Measurements from ENCODE around the gene VSNL1.

VSNL1 gene

DNA sequence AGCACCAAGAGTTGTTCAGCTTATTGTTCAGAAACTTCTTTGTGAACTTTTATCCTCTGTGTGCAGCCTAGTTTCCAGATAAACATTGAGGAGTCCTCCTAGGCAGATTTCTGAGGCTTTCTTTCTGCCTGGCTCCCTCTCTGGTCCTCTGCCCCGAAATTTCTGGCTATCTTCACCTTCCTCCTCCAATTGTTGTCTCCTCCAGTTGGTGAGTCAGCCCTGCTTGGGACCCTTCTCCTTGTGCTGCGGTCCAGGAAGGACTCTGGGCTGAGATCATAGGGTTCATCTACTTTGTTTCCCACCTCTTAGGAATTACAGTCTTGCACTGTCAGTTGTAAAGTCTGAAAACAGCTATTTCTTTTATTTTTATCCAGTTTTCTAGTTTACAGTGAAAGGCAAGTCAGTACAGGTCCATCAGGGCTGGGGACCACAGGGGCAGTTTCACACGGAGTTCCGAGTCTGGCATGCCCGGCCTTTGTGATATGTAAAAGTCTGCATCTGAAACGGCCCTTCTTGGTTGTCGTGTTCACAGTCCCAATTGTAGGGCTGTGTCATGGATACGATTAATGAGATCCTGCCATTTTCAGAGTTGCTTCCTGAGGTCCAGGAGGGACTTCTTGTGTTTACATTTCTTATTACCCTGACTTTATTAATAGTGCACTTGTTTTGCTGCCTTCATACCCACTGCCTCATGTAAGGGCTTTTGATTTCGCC, 112.3 kb downstream of the VSNL1 start:
- no peak overlapping the region for H3K27ac ChIP-seq (ENCODE audit: low read depth, low read length)
- H3K4me2 ChIP-seq (ENCODE audit: low read depth, low read length, poor library complexity, severe bottlenecking), result no peak overlapping the region
- no peaks in the 10 kb centered on the region for H4K20me1 ChIP-seq (ENCODE audit: low read depth, low read length)
- no peak overlapping the region for H2AFZ ChIP-seq (ENCODE audit: low read depth, low read length, severe bottlenecking)
- H3K9me2 ChIP-seq (replicated peaks; ENCODE audit: insufficient read depth, low read length), result no peaks in the 10 kb centered on the region
- H3K36me3 ChIP-seq (ENCODE audit: low read length), result no peaks in the 10 kb centered on the region
- H3K79me2 ChIP-seq (ENCODE audit: insufficient read depth, low read length), result no peaks in the 10 kb centered on the region
- no peak overlapping the region for H3K9ac ChIP-seq (ENCODE audit: low read length)
- no peak overlapping the region for H3K4me3 ChIP-seq (ENCODE audit: insufficient read depth, low read length, poor library complexity, severe bottlenecking)
- TF ChIP-seq EZH2phosphoT487 (conservative IDR thresholded peaks at IDR 0.05; ENCODE audit: low read length), result no peak
- TF ChIP-seq, protein P1, sequence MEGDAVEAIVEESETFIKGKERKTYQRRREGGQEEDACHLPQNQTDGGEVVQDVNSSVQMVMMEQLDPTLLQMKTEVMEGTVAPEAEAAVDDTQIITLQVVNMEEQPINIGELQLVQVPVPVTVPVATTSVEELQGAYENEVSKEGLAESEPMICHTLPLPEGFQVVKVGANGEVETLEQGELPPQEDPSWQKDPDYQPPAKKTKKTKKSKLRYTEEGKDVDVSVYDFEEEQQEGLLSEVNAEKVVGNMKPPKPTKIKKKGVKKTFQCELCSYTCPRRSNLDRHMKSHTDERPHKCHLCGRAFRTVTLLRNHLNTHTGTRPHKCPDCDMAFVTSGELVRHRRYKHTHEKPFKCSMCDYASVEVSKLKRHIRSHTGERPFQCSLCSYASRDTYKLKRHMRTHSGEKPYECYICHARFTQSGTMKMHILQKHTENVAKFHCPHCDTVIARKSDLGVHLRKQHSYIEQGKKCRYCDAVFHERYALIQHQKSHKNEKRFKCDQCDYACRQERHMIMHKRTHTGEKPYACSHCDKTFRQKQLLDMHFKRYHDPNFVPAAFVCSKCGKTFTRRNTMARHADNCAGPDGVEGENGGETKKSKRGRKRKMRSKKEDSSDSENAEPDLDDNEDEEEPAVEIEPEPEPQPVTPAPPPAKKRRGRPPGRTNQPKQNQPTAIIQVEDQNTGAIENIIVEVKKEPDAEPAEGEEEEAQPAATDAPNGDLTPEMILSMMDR (IDR thresholded peaks at IDR 0.05; ENCODE audit: insufficient read depth, low read length, poor library complexity, severe bottlenecking), result no peak
- H3F3A ChIP-seq (ENCODE audit: insufficient read depth), result no peaks in the 10 kb centered on the region
- no peaks in the 10 kb centered on the region for H3K9me3 ChIP-seq (ENCODE audit: insufficient read depth, low read length)
- H3K27me3 ChIP-seq (ENCODE audit: low read length), result no peaks in the 10 kb centered on the region

DNA sequence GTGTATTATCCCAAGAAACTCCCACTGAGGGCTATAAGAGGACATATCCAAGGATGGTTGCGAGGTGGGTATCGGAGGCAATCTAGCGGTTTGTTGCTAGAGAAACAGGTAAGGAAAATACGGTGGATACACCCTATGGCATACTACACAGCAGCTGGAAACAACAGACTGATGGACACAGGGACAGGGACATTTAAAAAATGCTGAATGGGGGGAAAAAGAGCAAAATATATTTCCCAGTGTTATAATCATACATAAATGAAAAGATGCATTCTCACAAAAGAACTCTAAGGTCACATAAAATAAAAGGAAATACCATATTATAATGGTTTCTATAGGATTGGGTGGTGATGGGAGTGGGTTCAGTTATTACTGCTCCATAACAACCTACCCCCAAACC, 117.3 kb downstream of the VSNL1 start:
- Histone ChIP-seq H3K36me3 (ENCODE audit: low read length) (0 out of 2 replicates have a peak, but pooled peaks cover 2% of the 10 kb centered on the region), H3K9ac (ENCODE audit: low read length) (no peak overlapping the region), H3K4me2 (ENCODE audit: low read depth, low read length, poor library complexity, severe bottlenecking) (no peak overlapping the region), H3K9me2 (replicated peaks; ENCODE audit: insufficient read depth, low read length) (no peaks in the 10 kb centered on the region), H3K4me3 (ENCODE audit: insufficient read depth, low read length, poor library complexity, severe bottlenecking) (no peak overlapping the region), H2AFZ (ENCODE audit: low read depth, low read length, severe bottlenecking) (no peak overlapping the region), H3K9me3 (ENCODE audit: insufficient read depth, low read length) (no peaks in the 10 kb centered on the region), H3F3A (ENCODE audit: insufficient read depth) (no peaks in the 10 kb centered on the region), H4K20me1 (ENCODE audit: low read depth, low read length) (no peaks in the 10 kb centered on the region), H3K27ac (ENCODE audit: low read depth, low read length) (no peak overlapping the region), H3K27me3 (ENCODE audit: low read length) (no peaks in the 10 kb centered on the region), H3K79me2 (ENCODE audit: insufficient read depth, low read length) (no peaks in the 10 kb centered on the region)
- TF ChIP-seq, protein P1 (IDR thresholded peaks at IDR 0.05; ENCODE audit: insufficient read depth, low read length, poor library complexity, severe bottlenecking), result no peak
- TF ChIP-seq EZH2phosphoT487 (conservative IDR thresholded peaks at IDR 0.05; ENCODE audit: low read length), result no peak

DNA sequence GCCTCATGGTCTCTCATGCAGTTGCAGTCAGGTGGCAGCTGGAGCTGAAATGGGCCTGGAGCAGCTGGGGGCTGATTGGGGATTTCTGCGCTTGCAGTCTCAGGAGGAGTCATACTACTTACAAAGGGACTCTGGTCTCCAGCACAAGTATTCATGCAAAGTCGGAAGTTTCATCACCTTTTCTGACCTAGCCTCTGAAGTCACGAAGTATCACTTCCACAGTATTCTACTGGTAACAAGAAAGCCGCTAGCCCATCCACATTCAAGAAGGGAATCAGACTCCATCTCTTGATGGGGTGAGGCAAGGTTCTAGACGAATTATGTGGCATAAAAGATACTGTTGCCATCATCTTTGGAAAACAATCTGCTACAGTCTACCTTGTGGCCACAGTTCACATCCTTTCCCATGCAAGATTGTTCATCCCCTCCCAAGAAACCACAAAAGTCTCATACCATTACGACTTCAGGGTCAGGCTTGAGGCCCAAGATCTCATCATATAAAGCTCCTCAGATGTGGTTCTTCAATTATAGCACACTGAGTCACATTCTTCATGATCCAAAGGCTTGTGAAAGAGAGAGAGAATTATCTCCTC, 117.9 kb downstream of the VSNL1 start:
- H3K9ac ChIP-seq (ENCODE audit: low read length), result no peak overlapping the region
- H3F3A ChIP-seq (ENCODE audit: insufficient read depth), result no peaks in the 10 kb centered on the region
- H3K9me2 ChIP-seq (replicated peaks; ENCODE audit: insufficient read depth, low read length), result no peaks in the 10 kb centered on the region
- H3K79me2 ChIP-seq (ENCODE audit: insufficient read depth, low read length), result no peaks in the 10 kb centered on the region
- no peaks in the 10 kb centered on the region for H3K9me3 ChIP-seq (ENCODE audit: insufficient read depth, low read length)
- no peak overlapping the region for H3K27ac ChIP-seq (ENCODE audit: low read depth, low read length)
- no peak overlapping the region for H3K4me3 ChIP-seq (ENCODE audit: insufficient read depth, low read length, poor library complexity, severe bottlenecking)
- 0 out of 2 replicates have a peak, but pooled peaks cover 2% of the 10 kb centered on the region for H3K36me3 ChIP-seq (ENCODE audit: low read length)
- H2AFZ ChIP-seq (ENCODE audit: low read depth, low read length, severe bottlenecking), result no peak overlapping the region
- H3K4me2 ChIP-seq (ENCODE audit: low read depth, low read length, poor library complexity, severe bottlenecking), result no peak overlapping the region
- H4K20me1 ChIP-seq (ENCODE audit: low read depth, low read length), result no peaks in the 10 kb centered on the region
- no peaks in the 10 kb centered on the region for H3K27me3 ChIP-seq (ENCODE audit: low read length)
- no peak for TF ChIP-seq EZH2phosphoT487 (conservative IDR thresholded peaks at IDR 0.05; ENCODE audit: low read length)
- TF ChIP-seq, protein P1 (IDR thresholded peaks at IDR 0.05; ENCODE audit: insufficient read depth, low read length, poor library complexity, severe bottlenecking), result no peak
